Ramos (cell line): Measurements from ENCODE around the gene ODF4.

Experiments
- in situ Hi-C: fragments of 300-500 bp; cut with MboI; formaldehyde crosslinking; loops from one replicate; pipeline ENCODE4 v1.14.3; 2022; ENCODE audit warnings: low sequenced_read_pairs; ENCODE audit not compliant: unreplicated experiment

The ODF4 gene

GRCh38 chr17:8339540-8339939 is at the start of gene ODF4:
TSS of gene ODF4 (plus strand) at chr17:8339840. CDS start at chr17:8340052, 212 bp downstream.
- in situ Hi-C loops = no loop called here

GRCh38 chr17:8290043-8290442 is 49.6 kb upstream of the ODF4 start:
- in situ Hi-C loops = no loop called here

GRCh38 chr17:8292639-8293395 is 46.8 kb upstream of the ODF4 start:
- in situ Hi-C loops = no loop called here

- in situ Hi-C loops = no loop called here
These were observed 45.3 kb upstream of the ODF4 start for GRCh38 chr17:8294361-8294760.

- in situ Hi-C loops = no loop called here
These were observed 44.8 kb upstream of the ODF4 start for GRCh38 chr17:8294814-8295316.

GRCh38 chr17:8300226-8300625 is 39.4 kb upstream of the ODF4 start:
- in situ Hi-C loops = loop anchor here (10.0 kb wide), 2 partner anchors 185 to 225 kb away; partner anchors contain the start of gene ALOXE3

GRCh38 chr17:8300627-8301242 is 38.9 kb upstream of the ODF4 start:
- in situ Hi-C loops = loop anchor here (10.0 kb wide), 2 partner anchors 186 to 226 kb away; partner anchors contain the start of gene ALOXE3

GRCh38 chr17:8310601-8311123 is 29.0 kb upstream of the ODF4 start:
- in situ Hi-C loops = no loop called here

- in situ Hi-C loops = no loop called here
These were observed 28.4 kb upstream of the ODF4 start for GRCh38 chr17:8311131-8311790.

GRCh38 chr17:8312251-8312650 is 27.4 kb upstream of the ODF4 start:
- in situ Hi-C loops = no loop called here

GRCh38 chr17:8312726-8313600 is 26.7 kb upstream of the ODF4 start:
- in situ Hi-C loops = no loop called here

GRCh38 chr17:8314797-8315763 is 24.6 kb upstream of the ODF4 start:
- in situ Hi-C loops = no loop called here

GRCh38 chr17:8315764-8316217 is 23.8 kb upstream of the ODF4 start:
- in situ Hi-C loops = no loop called here

GRCh38 chr17:8318010-8318935 is 21.4 kb upstream of the ODF4 start:
- in situ Hi-C loops = no loop called here

- in situ Hi-C loops = no loop called here
These were observed 19.4 kb upstream of the ODF4 start for GRCh38 chr17:8320262-8320661.

- in situ Hi-C loops = no loop called here
These were observed 18.6 kb upstream of the ODF4 start for GRCh38 chr17:8320990-8321389.

GRCh38 chr17:8322061-8322460 is 17.6 kb upstream of the ODF4 start:
- in situ Hi-C loops = no loop called here

- in situ Hi-C loops = no loop called here
These were observed 15.5 kb upstream of the ODF4 start for GRCh38 chr17:8324132-8324531.
